ENCODE data around the gene HSDL1. TPM values are rescaled to one million over a fixed set of nuclear protein-coding genes. Genes with fewer than 3 reads are reported as not detected.
"Not testable (repeated sequence)": the region's sequence is repeated elsewhere in the genome, so short reads cannot be mapped to it uniquely, and the experiment has no call there.

HSDL1 gene
- total RNA-seq, 1 experiment from 2014 or later = 35.8 TPM

- peaks cover 10 to 21% of the 10 kb centered on the region in 2 experiments for H3K4me1 ChIP-seq (ENCODE audit: control insufficient read depth in 1 of 2, insufficient read depth in 2 of 2, low read length in 2 of 2)
- CTCF ChIA-PET = no interaction called here
- POLR2A ChIA-PET = interaction anchor here (1.5 kb wide), 1 partner anchor 21 kb away, joined by 3 read pairs; no protein-coding TSS in a partner anchor
- H3K36me3 ChIP-seq (ENCODE audit: control insufficient read depth in 1 of 2, insufficient read depth in 2 of 2, low read length in 2 of 2) = 0 out of 4 replicates have a peak, but pooled peaks cover 4 to 9% of the 10 kb centered on the region in 2 experiments
- H3K4me3 ChIP-seq (replicated peaks in 1 of 2; ENCODE audit: low read depth in 1 of 2, low read length in 2 of 2) = no peak overlapping the region
- H3K27me3 ChIP-seq (ENCODE audit: insufficient read depth, low read length) = no peaks in the 10 kb centered on the region
- RAD21 ChIA-PET (ENCODE audit: low non-redundant PET in 1 of 2, low total read pairs in 2 of 2, uncharacterized antibody in 2 of 2, unreplicated experiment in 2 of 2) = no interaction called here
- BruUV-seq (replicated peaks) = no TSS peak
- intact Hi-C loops (cut with micrococcal nuclease) = no loop called here
- ATAC-seq (no peak), DNase-seq (ENCODE audit: low read depth, low spot score) (no peak)
- H4K20me1 ChIP-seq (ENCODE audit: insufficient read depth) = no peaks in the 10 kb centered on the region
- TF ChIP-seq SIN3A (IDR thresholded peaks at IDR 0.05; ENCODE audit: low read depth) = no peak
- H3K27ac ChIP-seq (ENCODE audit: low read depth, low read length) = no peak overlapping the region
- H3K4me2 ChIP-seq (ENCODE audit: low read length) = no peak overlapping the region
- no peaks in the 10 kb centered on the region; the same call in 1 of the 2 replicates for H3K9me2 ChIP-seq (ENCODE audit: insufficient read depth)
- no peaks in the 10 kb centered on the region for H3K9me3 ChIP-seq (ENCODE audit: control insufficient read depth in 1 of 2, insufficient read depth in 1 of 2, low read depth in 1 of 2, low read length in 2 of 2)
- H3K79me2 ChIP-seq (ENCODE audit: insufficient read depth, low read length) = peaks cover 14% of the 10 kb centered on the region
- H3K9ac ChIP-seq (ENCODE audit: low read length) = no peak overlapping the region
- no peak overlapping the region for H2AFZ ChIP-seq (ENCODE audit: low read depth, low read length, poor library complexity, severe bottlenecking)
Observed at GRCh38 chr16:84120023-84120422, 25.0 kb downstream of the HSDL1 start.

GRCh38 chr16:84119368-84119767 lies 25.6 kb downstream of the HSDL1 start:
- ChIA-PET CTCF (no interaction called here), POLR2A (interaction anchor here (1.5 kb wide), 1 partner anchor 21 kb away, joined by 3 read pairs; no protein-coding TSS in a partner anchor), RAD21 (ENCODE audit: low non-redundant PET in 1 of 2, low total read pairs in 2 of 2, uncharacterized antibody in 2 of 2, unreplicated experiment in 2 of 2) (no interaction called here)
- H3K4me1 ChIP-seq (ENCODE audit: control insufficient read depth in 1 of 2, insufficient read depth in 2 of 2, low read length in 2 of 2) = peaks cover 11 to 22% of the 10 kb centered on the region in 2 experiments
- H3K9me3 ChIP-seq (ENCODE audit: control insufficient read depth in 1 of 2, insufficient read depth in 1 of 2, low read depth in 1 of 2, low read length in 2 of 2) = no peaks in the 10 kb centered on the region
- H4K20me1 ChIP-seq (ENCODE audit: insufficient read depth) = no peaks in the 10 kb centered on the region
- BruUV-seq (replicated peaks) = no TSS peak
- intact Hi-C loops (cut with micrococcal nuclease) = no loop called here
- no peak overlapping the region for H3K4me3 ChIP-seq (replicated peaks in 1 of 2; ENCODE audit: low read depth in 1 of 2, low read length in 2 of 2)
- H3K9ac ChIP-seq (ENCODE audit: low read length) = no peak overlapping the region
- DNase-seq (ENCODE audit: low read depth, low spot score) (no peak), ATAC-seq (no peak)
- H3K27ac ChIP-seq (ENCODE audit: low read depth, low read length) = no peak overlapping the region
- H3K27me3 ChIP-seq (ENCODE audit: insufficient read depth, low read length) = no peaks in the 10 kb centered on the region
- 0 out of 4 replicates have a peak, but pooled peaks cover 4 to 8% of the 10 kb centered on the region in 2 experiments for H3K36me3 ChIP-seq (ENCODE audit: control insufficient read depth in 1 of 2, insufficient read depth in 2 of 2, low read length in 2 of 2)
- H3K9me2 ChIP-seq (ENCODE audit: insufficient read depth) = no peaks in the 10 kb centered on the region; the same call in 1 of the 2 replicates
- H3K79me2 ChIP-seq (ENCODE audit: insufficient read depth, low read length) = peaks cover 21% of the 10 kb centered on the region
- no peak overlapping the region for H2AFZ ChIP-seq (ENCODE audit: low read depth, low read length, poor library complexity, severe bottlenecking)
- no peak for TF ChIP-seq CTCF (IDR thresholded peaks at IDR 0.05 in 2 of 3, conservative IDR thresholded peaks at IDR 0.05 in 1 of 3; ENCODE audit: borderline replicate concordance in 1 of 3, insufficient read depth in 1 of 3, low read depth in 2 of 3, low read length in 2 of 3)
- TF ChIP-seq MAX (IDR thresholded peaks at IDR 0.05) = no peak
- peak; percentile 40 for TF ChIP-seq TCF7L2 (IDR thresholded peaks at IDR 0.05; ENCODE audit: borderline replicate concordance, extremely low read depth, insufficient read depth, insufficient read length)
- TF ChIP-seq ELF1 (IDR thresholded peaks at IDR 0.05; ENCODE audit: borderline replicate concordance, low read depth) = no peak
- H3K4me2 ChIP-seq (ENCODE audit: low read length) = no peak overlapping the region

- H3K36me3 ChIP-seq (ENCODE audit: control insufficient read depth in 1 of 2, insufficient read depth in 2 of 2, low read length in 2 of 2); intact Hi-C loops (cut with micrococcal nuclease); H4K20me1 ChIP-seq (ENCODE audit: insufficient read depth); H3K27ac ChIP-seq (ENCODE audit: low read depth, low read length); RAD21 ChIA-PET (ENCODE audit: low non-redundant PET in 1 of 2, low total read pairs in 2 of 2, uncharacterized antibody in 2 of 2, unreplicated experiment in 2 of 2); ATAC-seq; H3K9me3 ChIP-seq (ENCODE audit: control insufficient read depth in 1 of 2, insufficient read depth in 1 of 2, low read depth in 1 of 2, low read length in 2 of 2); H3K9ac ChIP-seq (ENCODE audit: low read length); H3K9me2 ChIP-seq (ENCODE audit: insufficient read depth); H3K27me3 ChIP-seq (ENCODE audit: insufficient read depth, low read length); BruUV-seq (replicated peaks); DNase-seq (ENCODE audit: low read depth, low spot score); H3K4me2 ChIP-seq (ENCODE audit: low read length); H3K4me3 ChIP-seq (replicated peaks in 1 of 2; ENCODE audit: low read depth in 1 of 2, low read length in 2 of 2); H2AFZ ChIP-seq (ENCODE audit: low read depth, low read length, poor library complexity, severe bottlenecking): not testable (repeated sequence)
- POLR2A ChIA-PET = interaction anchor here (1.5 kb wide), 1 partner anchor 23 kb away, joined by 3 read pairs; no protein-coding TSS in a partner anchor
- Histone ChIP-seq H3K4me1 (ENCODE audit: control insufficient read depth in 1 of 2, insufficient read depth in 2 of 2, low read length in 2 of 2) (peaks cover 11 to 22% of the 10 kb centered on the region in 2 experiments), H3K79me2 (ENCODE audit: insufficient read depth, low read length) (peaks cover 31% of the 10 kb centered on the region)
- CTCF ChIA-PET = interaction anchor here (2.3 kb wide), 1 partner anchor 69 kb away, joined by 13 read pairs; the partner anchor contains the start of gene TAF1C
Observed at GRCh38 chr16:84118315-84118714, 26.7 kb downstream of the HSDL1 start.

Measured in HCT116 (cell line).